Fibroblast of skin of right quadriceps (primary cell): Measurements from ENCODE around the gene GRB10.

Experiments
- DNase-seq: peaks from one replicate; pipeline ENCODE4 v3.0.0-alpha.2; 2013

GRB10 gene

GRCh38 chr7:50687096-50687495 lies 95.6 kb downstream of the GRB10 start:
- DNase-seq, result no peak

- no peak for DNase-seq
These were observed 97.3 kb downstream of the GRB10 start for GRCh38 chr7:50685135-50686065.

GRCh38 chr7:50684713-50685075 lies 98.0 kb downstream of the GRB10 start:
- no peak for DNase-seq

GRCh38 chr7:50684011-50684712 lies 98.5 kb downstream of the GRB10 start:
- no peak for DNase-seq

GRCh38 chr7:50682573-50682972 lies 100.1 kb downstream of the GRB10 start:
- no peak for DNase-seq

GRCh38 chr7:50682079-50682478 lies 100.6 kb downstream of the GRB10 start:
- DNase-seq, result no peak

- DNase-seq, result no peak
These were observed 101.2 kb downstream of the GRB10 start for GRCh38 chr7:50681432-50682045.

- DNase-seq, result peak; percentile 52
These were observed 103.3 kb downstream of the GRB10 start for GRCh38 chr7:50679218-50680007.

- DNase-seq, result no peak
These were observed 104.1 kb downstream of the GRB10 start for GRCh38 chr7:50678586-50678985.

GRCh38 chr7:50677638-50677996 lies 105.1 kb downstream of the GRB10 start:
- DNase-seq, result no peak

- no peak for DNase-seq
These were observed 105.7 kb downstream of the GRB10 start for GRCh38 chr7:50676740-50677637.

GRCh38 chr7:50676079-50676478 lies 106.6 kb downstream of the GRB10 start:
- no peak for DNase-seq

GRCh38 chr7:50674896-50675835 lies 107.5 kb downstream of the GRB10 start:
- DNase-seq, result no peak

GRCh38 chr7:50674299-50674698 lies 108.4 kb downstream of the GRB10 start:
- no peak for DNase-seq

GRCh38 chr7:50673096-50673495 lies 109.6 kb downstream of the GRB10 start:
- no peak for DNase-seq

- no peak for DNase-seq
These were observed 110.7 kb downstream of the GRB10 start for GRCh38 chr7:50672045-50672444.

- no peak for DNase-seq
These were observed 111.3 kb downstream of the GRB10 start for GRCh38 chr7:50671386-50671785.

GRCh38 chr7:50669890-50670289 lies 112.8 kb downstream of the GRB10 start:
- DNase-seq, result no peak

GRCh38 chr7:50667789-50668226 lies 114.9 kb downstream of the GRB10 start:
- DNase-seq, result no peak

GRCh38 chr7:50667338-50667737 lies 115.4 kb downstream of the GRB10 start:
- no peak for DNase-seq

GRCh38 chr7:50666124-50666496 lies 116.6 kb downstream of the GRB10 start:
- DNase-seq, result no peak
